Measurements from ENCODE around the gene EHMT1.

The EHMT1 gene

DNA sequence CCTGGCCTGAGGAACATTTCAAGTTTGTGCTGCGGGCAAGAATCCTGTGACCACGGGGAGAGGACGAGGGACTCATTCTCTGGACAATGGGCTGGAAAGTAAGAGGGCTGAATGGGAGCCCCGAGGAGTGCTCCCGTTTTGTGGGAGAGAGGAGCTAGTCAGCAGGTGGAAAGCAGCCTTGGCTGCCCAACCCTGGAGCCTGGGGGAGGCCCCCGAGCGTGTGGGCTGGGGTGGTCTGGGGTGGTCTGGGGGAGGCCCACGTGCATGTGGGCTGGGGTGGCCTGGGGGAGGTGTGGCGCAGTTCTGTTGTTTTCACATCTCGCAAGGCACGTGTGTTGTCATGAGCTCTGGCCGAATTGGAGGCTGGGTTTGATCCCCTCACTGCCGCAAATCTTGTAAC lies 27.5 kb downstream of the EHMT1 start:
- H3K27ac ChIP-seq (replicated peaks) = peak overlapping the region; percentile 70
- H3K4me3 ChIP-seq (replicated peaks; ENCODE audit: insufficient read depth, low read length) = no peak overlapping the region
- DNase-seq (ENCODE audit: low read depth in 1 of 2, low spot score in 1 of 2) = no peak
- no peaks in the 10 kb centered on the region for H3K27me3 ChIP-seq (ENCODE audit: insufficient read depth, poor library complexity, severe bottlenecking)
- TF ChIP-seq SPI1 (IDR thresholded peaks at IDR 0.05; ENCODE audit: borderline replicate concordance, low read depth) = no peak
- TF ChIP-seq GABPA (IDR thresholded peaks at IDR 0.05; ENCODE audit: low read depth) = no peak
- TF ChIP-seq, protein P1, sequence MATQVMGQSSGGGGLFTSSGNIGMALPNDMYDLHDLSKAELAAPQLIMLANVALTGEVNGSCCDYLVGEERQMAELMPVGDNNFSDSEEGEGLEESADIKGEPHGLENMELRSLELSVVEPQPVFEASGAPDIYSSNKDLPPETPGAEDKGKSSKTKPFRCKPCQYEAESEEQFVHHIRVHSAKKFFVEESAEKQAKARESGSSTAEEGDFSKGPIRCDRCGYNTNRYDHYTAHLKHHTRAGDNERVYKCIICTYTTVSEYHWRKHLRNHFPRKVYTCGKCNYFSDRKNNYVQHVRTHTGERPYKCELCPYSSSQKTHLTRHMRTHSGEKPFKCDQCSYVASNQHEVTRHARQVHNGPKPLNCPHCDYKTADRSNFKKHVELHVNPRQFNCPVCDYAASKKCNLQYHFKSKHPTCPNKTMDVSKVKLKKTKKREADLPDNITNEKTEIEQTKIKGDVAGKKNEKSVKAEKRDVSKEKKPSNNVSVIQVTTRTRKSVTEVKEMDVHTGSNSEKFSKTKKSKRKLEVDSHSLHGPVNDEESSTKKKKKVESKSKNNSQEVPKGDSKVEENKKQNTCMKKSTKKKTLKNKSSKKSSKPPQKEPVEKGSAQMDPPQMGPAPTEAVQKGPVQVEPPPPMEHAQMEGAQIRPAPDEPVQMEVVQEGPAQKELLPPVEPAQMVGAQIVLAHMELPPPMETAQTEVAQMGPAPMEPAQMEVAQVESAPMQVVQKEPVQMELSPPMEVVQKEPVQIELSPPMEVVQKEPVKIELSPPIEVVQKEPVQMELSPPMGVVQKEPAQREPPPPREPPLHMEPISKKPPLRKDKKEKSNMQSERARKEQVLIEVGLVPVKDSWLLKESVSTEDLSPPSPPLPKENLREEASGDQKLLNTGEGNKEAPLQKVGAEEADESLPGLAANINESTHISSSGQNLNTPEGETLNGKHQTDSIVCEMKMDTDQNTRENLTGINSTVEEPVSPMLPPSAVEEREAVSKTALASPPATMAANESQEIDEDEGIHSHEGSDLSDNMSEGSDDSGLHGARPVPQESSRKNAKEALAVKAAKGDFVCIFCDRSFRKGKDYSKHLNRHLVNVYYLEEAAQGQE (IDR thresholded peaks at IDR 0.05; ENCODE audit: insufficient replicate concordance, low read depth) = no peak

GRCh38 chr9:137647096-137647714 lies 28.4 kb downstream of the EHMT1 start:
- Histone ChIP-seq H3K4me3 (replicated peaks; ENCODE audit: insufficient read depth, low read length) (no peak overlapping the region; the same call in 1 of the 2 replicates), H3K27me3 (ENCODE audit: insufficient read depth, poor library complexity, severe bottlenecking) (no peaks in the 10 kb centered on the region), H3K27ac (replicated peaks) (peak overlapping the region; percentile 70)
- peak in 1 of 2 experiments; percentile 65 for DNase-seq (ENCODE audit: low read depth in 1 of 2, low spot score in 1 of 2)
- TF ChIP-seq, protein P1 (IDR thresholded peaks at IDR 0.05; ENCODE audit: insufficient replicate concordance, low read depth) = no peak
- peak; percentile 9; the same call in 1 of the 2 replicates for TF ChIP-seq SPI1 (IDR thresholded peaks at IDR 0.05; ENCODE audit: borderline replicate concordance, low read depth)

DNA sequence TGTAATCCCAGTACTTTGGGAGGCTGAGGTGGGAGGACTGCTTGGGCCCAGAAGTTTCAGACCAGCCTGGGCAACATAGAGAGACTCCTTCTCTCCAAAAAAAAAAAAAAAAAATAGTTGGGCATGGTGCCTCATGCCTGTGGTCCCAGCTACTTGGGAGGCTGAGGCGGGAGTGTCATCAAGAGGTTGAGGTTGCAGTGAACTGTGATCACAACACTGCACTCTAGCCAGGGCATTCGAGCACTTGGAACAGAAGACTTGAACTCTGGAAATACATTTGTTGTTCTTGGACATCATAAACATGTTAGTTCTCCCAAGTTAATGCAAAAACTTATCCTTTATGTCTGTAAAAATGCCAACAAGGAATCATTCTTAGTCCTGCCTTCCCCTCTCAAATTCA lies 29.6 kb downstream of the EHMT1 start:
- H3K27ac ChIP-seq (replicated peaks) = no peak overlapping the region
- TF ChIP-seq GABPA (IDR thresholded peaks at IDR 0.05; ENCODE audit: low read depth) (no peak), POLR2AphosphoS5 (IDR thresholded peaks at IDR 0.05; ENCODE audit: low read depth) (no peak), SPI1 (IDR thresholded peaks at IDR 0.05; ENCODE audit: borderline replicate concordance, low read depth) (no peak)
- TF ChIP-seq, protein P1 (IDR thresholded peaks at IDR 0.05; ENCODE audit: insufficient replicate concordance, low read depth) = no peak
- TF ChIP-seq, protein P2, sequence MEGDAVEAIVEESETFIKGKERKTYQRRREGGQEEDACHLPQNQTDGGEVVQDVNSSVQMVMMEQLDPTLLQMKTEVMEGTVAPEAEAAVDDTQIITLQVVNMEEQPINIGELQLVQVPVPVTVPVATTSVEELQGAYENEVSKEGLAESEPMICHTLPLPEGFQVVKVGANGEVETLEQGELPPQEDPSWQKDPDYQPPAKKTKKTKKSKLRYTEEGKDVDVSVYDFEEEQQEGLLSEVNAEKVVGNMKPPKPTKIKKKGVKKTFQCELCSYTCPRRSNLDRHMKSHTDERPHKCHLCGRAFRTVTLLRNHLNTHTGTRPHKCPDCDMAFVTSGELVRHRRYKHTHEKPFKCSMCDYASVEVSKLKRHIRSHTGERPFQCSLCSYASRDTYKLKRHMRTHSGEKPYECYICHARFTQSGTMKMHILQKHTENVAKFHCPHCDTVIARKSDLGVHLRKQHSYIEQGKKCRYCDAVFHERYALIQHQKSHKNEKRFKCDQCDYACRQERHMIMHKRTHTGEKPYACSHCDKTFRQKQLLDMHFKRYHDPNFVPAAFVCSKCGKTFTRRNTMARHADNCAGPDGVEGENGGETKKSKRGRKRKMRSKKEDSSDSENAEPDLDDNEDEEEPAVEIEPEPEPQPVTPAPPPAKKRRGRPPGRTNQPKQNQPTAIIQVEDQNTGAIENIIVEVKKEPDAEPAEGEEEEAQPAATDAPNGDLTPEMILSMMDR (IDR thresholded peaks at IDR 0.05; ENCODE audit: insufficient read depth, low read length) = no peak
- no peak for DNase-seq (ENCODE audit: low read depth in 1 of 2, low spot score in 1 of 2)
- H3K27me3 ChIP-seq (ENCODE audit: insufficient read depth, poor library complexity, severe bottlenecking) = no peaks in the 10 kb centered on the region
- no peak overlapping the region for H3K4me3 ChIP-seq (replicated peaks; ENCODE audit: insufficient read depth, low read length)

- TF ChIP-seq, protein P1 (IDR thresholded peaks at IDR 0.05; ENCODE audit: insufficient replicate concordance, low read depth) = no peak
- TF ChIP-seq, protein P2 (IDR thresholded peaks at IDR 0.05; ENCODE audit: insufficient read depth, low read length) = no peak
- TF ChIP-seq SPI1 (IDR thresholded peaks at IDR 0.05; ENCODE audit: borderline replicate concordance, low read depth) (no peak), POLR2AphosphoS5 (IDR thresholded peaks at IDR 0.05; ENCODE audit: low read depth) (no peak), GABPA (IDR thresholded peaks at IDR 0.05; ENCODE audit: low read depth) (no peak)
- H3K4me3 ChIP-seq (replicated peaks; ENCODE audit: insufficient read depth, low read length) = no peak overlapping the region
- H3K27ac ChIP-seq (replicated peaks) = no peak overlapping the region
Measured at GRCh38 chr9:137649553-137649952, 30.7 kb downstream of the EHMT1 start.

More at GRCh38 chr9:137649553-137649952, 30.7 kb downstream of the EHMT1 start:
- H3K27me3 ChIP-seq (ENCODE audit: insufficient read depth, poor library complexity, severe bottlenecking) = no peaks in the 10 kb centered on the region
- no peak for DNase-seq (ENCODE audit: low read depth in 1 of 2, low spot score in 1 of 2)
